NCI-H1417 treated with DMSO at 0.1 percent for 48 hours (cell line): Measurements from ENCODE around the gene KRT13.

Experiments used
- DNase-seq: peaks from one replicate; lab custom pipeline; 2025; lab: John Stamatoyannopoulos, UW

Gene KRT13

GRCh38 chr17:41494524-41494923, 10.9 kb downstream of the KRT13 start:
- no peak for DNase-seq

GRCh38 chr17:41492771-41493170, 12.6 kb downstream of the KRT13 start:
- no peak for DNase-seq

GRCh38 chr17:41492351-41492750, 13.1 kb downstream of the KRT13 start:
- no peak for DNase-seq

DNA sequence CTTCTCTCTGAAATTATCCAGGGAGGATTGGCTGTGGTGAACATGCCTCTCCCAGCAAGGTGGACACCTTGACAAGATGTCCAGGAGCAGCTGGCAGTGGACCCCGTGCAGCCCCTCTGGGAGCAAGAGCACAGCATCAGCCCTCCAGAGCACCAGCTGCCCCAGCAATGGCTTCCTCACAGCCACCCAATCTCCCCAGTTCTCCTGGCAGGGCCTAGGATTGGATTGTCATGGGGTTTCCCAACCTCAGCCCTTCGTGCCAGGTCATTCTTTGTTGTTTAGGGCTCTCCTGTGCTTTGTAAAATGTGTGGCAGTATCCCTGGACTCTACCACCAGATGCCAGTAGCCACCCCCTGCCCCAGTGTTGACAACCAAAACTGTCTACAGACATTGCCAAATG, 13.9 kb downstream of the KRT13 start:
- DNase-seq = no peak

DNA sequence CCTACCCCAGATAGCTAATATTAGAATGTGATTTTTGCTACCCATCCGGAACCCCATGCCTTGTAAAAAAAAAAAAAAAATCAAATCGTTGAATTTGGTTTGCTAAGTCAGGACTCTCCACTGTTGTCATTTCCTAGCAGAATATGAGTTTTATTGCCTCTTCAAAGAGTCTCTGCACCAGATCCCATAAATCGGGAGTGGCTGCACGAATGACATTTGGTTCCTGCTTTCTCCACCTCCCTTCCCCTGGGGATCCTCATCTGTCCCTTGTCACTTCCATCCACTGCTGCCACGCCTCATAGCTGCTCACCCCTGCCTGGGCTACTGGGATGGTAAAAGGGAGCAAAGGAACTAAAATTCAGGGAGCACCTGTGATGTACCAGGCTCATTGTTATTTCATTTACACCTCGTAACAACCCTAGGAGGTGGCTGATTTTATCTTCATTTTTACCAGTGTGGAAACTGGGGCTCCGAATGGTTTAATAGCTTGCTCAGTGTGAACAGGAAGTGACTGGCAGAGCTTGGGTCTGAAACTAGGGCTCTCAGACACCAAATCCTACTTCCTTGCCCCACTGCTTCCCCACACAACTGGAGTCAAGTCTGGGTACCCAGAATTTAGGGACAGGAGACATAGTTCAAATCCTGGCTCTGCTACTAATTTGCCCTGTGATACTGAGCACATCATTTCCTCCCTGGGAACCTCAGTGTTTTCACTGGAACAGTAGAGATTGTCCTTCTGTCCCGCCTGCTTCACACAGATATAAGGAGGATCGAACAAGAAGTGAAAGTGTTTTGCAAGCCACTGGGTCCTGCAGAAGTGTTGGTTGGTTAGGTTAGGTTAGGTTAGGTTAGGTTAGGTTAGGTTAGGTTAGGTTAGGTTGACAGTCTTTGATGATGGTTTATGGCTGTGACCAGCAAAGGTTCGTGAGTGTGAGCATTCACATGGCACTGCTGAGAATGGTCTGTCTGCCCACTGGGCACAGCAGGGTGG, 15.1 kb downstream of the KRT13 start:
- DNase-seq = no peak

DNA sequence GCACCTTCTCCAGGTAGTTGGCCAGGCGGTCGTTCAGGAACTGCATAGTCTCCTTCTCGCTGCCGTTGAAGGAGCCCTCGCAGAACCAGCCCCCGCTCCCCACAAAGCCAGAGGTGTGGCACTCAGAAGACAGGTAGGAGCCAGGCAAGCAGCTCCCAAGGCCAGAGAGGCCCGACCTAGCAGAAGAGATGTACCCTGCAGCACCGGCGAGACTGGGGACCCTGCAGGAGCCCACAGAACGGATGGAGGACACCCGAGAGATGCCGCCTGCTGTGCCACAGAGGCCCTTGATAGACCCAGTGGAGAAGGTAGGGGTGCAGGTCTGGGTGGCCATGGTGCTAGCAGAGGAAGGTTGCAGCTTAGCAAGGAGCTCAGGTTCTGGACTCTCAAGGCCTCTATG, 15.9 kb downstream of the KRT13 start, which contains the start of gene KRT36:
KRT36 (minus strand) TSS at position 380 of the 400 bp plus-strand sequence; CDS start at position 334, 46 bp downstream.
- no peak for DNase-seq

GRCh38 chr17:41486809-41487530, 18.4 kb downstream of the KRT13 start:
- no peak for DNase-seq

DNA sequence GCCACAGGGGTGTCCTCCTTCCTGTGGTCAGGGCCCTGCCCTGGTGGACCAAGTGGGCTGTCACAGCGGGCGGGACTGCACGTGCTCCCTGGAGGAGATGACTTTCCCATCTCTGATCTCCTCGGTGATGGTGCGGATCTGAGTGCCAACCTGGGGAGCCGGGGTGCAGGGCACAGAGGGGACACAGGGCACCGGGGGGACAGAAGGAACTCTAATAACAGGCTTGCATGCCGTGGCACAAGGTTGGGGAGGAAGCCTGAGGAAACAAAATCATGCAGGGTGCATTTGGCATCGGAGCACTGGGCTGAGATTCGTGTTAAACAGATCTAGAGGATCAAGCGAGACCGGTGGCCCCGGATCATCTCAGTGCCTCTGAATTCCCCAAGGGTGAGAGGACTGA, 19.1 kb downstream of the KRT13 start:
- no peak for DNase-seq

DNA sequence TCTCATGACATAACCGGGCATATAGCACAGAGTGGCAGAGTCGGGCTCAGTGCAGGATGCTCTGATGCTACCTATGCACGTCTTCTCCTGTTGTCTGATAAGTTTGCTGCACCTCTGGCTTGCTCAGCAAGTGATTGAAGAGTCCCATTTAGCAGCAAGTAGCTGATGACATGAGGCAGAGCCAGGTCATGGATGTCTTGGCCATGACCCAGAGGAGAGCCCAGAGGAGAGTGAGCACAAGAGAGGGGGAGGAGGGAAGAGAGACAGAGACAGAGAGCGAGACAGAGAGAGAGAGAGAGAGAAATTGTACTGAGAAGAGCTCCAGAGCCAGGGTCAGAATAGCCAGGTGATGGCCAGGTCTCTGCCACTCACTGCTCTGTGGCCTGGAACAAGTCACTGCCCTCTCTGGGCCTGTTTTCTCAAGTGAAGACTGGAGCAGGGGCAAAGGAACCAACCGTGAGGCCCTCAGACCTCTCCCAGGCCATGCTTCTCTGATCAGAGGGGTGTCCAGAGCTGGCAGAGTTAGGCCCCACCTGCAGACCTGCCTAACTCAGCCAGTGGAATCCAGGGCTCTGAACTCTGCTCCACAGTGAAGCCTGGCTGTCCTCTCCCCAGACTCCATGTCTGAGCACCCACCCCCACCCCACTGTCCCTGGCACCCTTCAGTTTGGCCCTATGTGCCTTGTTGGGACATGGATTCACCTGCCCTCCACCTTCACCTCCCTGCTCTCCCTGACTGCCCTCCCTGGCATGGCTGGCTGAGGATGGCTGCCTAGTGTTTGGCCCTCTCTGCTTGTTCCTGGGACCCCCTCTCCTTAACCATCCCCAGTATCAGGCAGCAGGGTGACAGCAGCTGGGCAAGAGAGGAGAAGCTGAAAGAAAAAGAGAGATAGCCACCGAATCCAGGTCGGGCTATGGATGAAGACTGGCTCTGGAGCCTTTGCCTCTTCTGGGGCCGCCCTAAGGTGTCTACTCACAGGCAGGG, 20.2 kb downstream of the KRT13 start:
- DNase-seq = no peak

GRCh38 chr17:41483991-41484826, 21.2 kb downstream of the KRT13 start:
- DNase-seq = no peak

GRCh38 chr17:41483531-41483930, 21.9 kb downstream of the KRT13 start:
- DNase-seq = no peak

DNA sequence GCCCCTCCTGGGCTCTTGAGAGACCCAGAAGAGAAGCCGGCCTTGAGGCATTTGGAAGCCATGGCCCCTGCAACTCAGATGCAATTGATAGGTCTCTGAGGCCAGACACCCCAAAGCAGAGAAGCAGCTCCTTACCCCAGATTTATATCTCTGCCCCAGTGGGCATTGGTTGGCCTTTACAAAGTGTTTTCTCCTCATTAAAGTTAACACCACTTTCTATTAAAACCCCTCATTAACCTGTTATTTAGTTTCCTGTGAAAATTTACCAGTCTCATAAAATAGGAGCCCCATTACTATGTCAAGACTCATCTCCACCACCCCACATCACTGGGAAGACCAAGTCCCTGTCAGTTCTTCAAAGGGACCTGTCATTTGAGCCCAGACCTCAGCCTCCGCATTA, 24.4 kb downstream of the KRT13 start, which contains the start of gene KRT35:
KRT35 (minus strand) TSS at position 116 of the 400 bp plus-strand sequence; CDS start at position 62, 54 bp downstream.
- DNase-seq = no peak

DNA sequence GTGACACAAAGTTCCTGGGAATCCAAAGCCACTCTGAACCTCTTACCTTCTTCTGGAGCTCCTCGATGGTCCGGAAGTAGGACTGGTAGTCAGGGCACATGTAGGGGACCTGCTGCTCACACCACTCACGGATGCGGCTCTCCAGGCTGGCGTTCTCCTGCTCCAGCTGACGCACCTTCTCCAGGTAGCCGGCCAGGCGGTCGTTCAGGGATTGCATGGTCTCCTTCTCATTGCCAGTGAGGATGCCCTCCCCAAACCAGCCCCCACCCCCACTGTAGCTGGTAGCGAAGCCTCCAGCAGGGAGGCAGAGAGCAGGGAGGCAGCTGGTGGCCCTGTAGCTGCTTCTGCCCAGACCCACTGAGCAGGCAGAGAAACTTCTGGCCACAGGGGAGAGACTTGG, 24.8 kb downstream of the KRT13 start:
- no peak for DNase-seq

DNA sequence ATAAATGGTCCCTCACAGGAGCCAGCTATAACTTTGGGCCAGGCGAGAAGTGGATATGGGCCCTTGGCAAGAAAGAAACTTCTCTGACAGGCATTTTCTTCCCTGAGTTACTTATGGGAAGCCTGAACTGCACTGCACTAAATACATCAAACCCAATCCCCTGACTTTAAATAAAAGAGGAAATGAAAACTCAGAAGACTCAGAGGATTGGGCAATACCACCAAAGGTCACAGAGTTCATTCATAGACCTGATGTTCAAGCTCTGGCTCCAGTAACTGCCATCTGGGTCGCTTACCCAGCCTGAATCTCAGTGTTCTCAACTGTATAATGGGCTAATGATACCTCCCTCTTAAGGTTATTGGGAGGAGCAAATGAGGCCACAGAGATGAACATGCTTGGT, 25.3 kb downstream of the KRT13 start:
- no peak for DNase-seq

GRCh38 chr17:41478237-41478636, 27.2 kb downstream of the KRT13 start:
- no peak for DNase-seq

- no peak for DNase-seq
These were observed 28.3 kb downstream of the KRT13 start for GRCh38 chr17:41476866-41477815.

- no peak for DNase-seq
These were observed 30.0 kb downstream of the KRT13 start for GRCh38 chr17:41475421-41475820.

DNA sequence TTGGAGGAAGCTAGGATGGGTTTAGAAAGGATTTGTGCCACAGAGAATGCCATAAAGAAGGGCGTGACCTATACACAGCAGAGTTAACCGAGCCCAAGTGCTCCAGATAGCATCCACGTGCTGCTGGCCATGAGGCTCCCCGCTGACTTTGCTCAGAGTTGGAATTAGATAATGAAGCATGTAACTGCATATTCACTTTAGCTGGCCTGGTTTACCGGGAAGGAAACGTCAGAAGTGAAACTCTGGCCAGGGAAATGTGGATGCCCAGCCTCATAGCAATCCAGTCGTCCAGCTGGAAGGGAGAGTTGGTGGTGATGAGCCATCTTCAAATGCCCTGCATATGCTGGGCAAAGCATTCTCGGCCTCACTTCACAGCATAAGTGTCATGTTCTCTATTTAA, 30.5 kb downstream of the KRT13 start:
- no peak for DNase-seq

- no peak for DNase-seq
These were observed 37.1 kb downstream of the KRT13 start for GRCh38 chr17:41468346-41468745.

DNA sequence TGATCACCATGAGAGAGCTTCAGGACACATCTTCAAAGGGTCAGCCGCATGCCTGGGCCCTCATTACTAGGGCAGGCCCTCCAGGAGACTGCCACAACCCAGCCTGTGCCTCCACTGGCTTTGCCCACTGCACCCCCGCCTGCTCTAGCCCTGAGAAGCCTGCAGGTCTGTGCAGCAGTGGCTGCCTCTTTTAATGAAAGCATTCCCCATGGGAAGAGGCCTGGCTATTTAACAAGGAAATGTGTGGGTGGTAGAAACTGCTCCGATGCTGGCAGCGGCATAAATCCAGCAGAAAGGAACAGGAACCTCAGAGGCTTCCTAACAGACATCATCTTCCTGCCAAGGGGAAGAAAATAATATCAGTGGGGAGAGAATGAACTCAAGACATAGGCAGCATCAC, 37.9 kb downstream of the KRT13 start:
- no peak for DNase-seq
